ENCODE results near the gene UNCX.

The UNCX gene

GRCh38 chr7:1233333-1234048 is 819 bp downstream of the UNCX start:
- DNase-seq, result no peak

DNA sequence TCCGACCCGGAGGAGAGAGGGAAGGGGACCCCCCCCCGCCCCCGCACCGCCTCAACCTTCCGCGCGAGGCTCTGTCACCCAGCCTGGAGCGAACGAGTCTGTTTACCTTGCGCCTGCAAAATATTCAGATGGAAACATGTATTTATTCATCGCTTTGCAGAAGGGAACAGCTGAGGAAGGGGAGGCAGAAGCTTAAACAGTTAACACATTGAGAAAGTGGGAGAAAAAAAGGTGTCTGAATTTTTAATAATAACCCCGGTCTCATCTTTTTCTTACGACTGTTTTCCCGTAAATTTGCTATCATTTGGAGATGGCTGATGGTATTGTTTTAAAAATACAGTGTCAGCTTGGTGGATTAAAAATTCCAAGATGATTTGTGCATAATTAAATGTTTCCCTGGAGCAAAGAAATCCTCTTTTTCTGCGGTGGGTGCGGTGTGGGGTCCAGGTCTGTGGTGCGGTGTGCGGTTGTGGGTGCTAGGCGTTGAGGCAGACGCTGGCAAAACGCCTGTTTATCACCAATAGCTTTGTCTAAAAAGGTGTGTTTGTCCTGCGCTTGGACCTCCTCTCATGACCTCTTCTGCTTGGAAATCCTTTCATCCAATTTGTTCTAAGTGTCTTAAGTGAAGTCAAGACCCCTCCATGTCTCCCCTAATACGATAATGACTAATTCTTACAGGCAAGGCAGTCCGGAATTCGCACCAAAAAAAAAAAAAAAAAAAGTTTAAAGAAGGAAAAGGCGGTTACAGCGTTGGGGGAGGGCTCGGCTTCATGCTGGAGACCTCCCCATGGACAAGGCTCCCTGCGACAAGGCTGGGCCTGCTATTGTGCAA is 1.6 kb downstream of the UNCX start:
- no peak for DNase-seq

GRCh38 chr7:1234881-1235500 is 2.3 kb downstream of the UNCX start:
- DNase-seq, result no peak

GRCh38 chr7:1235501-1236131 is 2.9 kb downstream of the UNCX start:
- DNase-seq, result no peak

- DNase-seq, result no peak
These were observed 3.5 kb downstream of the UNCX start for GRCh38 chr7:1236132-1236661.

- no peak for DNase-seq
These were observed 4.4 kb downstream of the UNCX start for GRCh38 chr7:1236831-1237701.

- DNase-seq, result no peak
These were observed 5.1 kb downstream of the UNCX start for GRCh38 chr7:1237704-1238255.

DNA sequence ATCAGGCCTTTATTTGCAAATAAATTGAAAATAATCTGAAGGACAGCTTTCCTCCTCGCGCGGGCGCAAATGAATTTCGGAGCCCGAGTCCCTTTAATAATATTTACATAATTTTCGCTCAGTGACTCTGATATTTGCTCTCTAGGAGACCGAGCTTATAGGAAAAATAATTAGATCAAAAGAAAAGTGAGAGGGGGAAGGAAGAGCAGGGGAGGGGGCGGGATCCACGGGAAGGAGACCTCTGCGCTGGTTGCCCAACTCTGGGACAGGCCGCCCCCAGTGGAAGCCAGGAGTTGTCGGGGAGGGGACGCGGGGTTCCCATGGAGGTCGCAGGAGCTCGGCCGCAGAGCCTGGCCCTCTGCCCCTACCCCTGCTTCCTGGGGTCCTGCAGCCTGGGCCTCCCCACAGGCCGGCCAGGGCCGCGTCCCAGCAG is 5.8 kb downstream of the UNCX start:
- no peak for DNase-seq

DNA sequence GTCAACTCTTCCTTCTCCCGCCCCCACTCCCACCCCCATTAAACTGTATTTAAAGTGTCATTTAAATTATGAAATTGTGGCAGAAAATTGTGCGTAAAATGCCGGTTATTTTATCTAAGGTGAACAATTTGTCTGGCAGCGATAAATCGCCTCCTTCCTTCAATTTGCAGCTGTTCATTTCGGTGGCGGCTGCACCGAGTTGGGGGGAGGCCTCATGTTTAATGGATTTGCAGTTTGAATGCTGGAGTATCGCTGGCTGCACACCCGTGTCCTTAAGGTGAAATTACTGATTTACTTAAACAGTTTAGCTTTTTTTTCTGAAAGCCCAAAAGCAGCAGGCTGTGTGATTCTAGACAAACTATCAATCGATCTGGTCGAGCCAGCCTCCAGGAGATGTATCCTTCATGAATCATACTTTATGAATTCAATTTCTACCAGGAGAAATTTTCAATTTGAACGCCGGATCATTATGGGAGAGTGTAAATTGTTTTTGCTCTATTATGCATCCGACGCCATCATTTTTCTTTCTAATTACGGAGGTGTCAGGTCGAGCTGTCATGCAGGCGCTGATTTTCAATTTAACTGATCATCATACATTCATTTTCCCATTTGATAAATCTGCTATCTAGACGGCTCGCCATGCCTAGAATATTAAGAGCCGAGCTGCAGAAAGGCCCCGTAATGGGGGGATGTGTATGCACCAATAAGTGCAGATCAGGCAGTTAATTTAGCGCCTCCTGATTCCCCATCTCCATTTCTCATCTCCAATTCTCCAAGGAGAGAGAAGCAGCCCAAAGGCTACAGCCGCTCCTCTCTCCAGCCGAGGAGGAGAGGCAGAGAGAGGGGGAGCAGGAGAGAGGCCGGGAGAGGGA is 6.5 kb downstream of the UNCX start:
- no peak for DNase-seq

DNA sequence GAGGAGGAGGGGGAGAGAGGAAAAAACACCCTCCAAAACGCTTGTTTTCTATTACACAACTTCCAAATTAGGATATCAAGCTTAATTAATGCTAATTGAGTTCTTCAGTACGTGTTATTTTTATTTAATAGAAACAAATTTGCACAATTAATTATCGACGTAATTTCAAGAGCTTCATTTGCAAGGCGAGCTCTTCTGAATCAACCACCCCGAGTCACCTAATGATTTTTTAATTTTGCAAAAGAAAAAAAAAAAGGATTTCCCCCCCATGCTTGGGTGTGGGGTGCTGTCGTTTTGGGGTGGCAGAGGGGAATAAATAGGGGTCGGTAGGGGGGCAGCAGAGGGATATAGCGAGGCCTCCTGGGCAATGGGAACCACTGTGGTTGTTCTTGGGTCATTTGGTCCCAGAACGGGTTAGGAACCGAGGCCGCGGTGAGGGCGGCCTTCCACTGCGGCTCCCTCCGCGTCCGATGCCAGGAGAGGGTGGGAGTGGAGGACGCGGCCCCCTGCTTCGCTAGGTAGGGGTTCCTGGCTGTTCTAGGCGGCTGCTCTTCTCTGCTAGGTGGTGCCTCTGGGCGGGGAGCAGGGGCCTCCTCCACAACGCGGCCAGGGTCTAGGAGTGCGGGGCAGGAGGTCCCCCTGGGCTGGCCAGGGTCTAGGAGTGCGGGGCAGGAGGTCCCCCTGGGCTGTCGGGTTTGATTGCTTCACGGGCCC is 7.3 kb downstream of the UNCX start:
- DNase-seq, result no peak

DNA sequence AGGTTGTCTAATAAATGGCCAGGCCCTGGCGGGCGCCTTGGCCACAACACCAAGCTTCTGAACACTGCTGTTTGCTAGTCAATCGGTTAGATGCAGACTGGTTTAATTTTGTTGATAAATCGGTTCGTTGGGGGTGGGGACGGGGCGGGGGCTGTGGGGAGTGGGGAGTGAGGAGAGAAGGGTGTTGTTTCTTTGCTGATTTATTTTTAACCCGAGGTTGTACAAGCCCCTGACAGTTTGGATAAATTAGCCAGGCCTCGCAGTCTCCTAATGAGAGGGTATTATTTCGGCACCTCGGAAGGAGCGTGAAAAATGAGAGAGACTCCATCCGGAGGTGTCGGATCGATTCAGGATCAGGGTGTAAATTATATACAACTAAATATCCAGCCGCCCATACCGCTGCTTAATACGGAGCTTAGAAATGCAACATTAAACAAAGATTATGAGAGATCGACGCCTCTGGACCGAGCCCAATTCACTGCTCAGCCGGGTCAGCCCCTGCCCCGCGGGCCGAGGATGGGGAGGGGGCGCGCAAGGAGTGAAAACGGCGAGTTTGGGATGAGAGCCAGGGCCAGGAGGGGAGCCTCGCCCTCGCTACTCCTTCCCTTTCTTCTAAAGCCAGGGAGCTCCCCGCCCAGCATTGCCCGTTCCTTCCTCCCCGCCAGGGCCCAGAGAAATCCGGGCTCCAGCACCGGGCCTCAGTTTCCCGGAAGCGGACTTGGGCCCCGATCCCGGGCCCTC is 8.0 kb downstream of the UNCX start:
- DNase-seq, result no peak

- no peak for DNase-seq
These were observed 8.6 kb downstream of the UNCX start for GRCh38 chr7:1241258-1241602.

DNA sequence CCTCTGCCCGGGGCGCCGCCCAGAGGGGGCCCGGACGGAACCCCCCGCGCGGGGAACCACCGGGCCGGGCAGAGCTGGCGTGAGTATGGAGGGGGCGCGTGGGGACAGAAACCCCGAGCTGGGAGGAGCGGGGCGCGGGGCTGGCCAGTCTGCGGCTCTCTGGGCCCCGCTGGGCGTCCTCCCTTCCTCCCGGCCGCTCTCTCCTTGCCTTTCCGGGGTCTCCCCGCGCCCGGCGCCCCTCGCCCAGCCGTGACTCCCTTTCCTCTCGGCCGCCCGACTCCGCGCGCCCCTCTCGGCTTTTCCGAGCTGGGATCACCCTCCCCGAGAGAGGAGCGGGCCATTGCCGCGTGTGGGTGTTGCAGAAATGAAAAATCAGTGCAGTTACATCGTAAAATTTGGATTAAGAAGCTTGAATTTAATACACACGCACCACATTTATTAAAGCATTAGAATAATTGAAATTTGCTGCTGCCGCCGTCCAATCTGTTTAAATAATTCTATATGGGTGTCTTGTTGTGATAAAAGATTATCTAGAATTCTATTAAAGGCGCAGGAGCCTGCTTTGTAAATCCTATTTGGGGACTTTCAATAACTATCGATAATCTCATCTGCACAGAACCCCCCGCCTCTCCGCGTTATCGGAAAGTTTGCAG is 9.1 kb downstream of the UNCX start:
- DNase-seq, result no peak

DNA sequence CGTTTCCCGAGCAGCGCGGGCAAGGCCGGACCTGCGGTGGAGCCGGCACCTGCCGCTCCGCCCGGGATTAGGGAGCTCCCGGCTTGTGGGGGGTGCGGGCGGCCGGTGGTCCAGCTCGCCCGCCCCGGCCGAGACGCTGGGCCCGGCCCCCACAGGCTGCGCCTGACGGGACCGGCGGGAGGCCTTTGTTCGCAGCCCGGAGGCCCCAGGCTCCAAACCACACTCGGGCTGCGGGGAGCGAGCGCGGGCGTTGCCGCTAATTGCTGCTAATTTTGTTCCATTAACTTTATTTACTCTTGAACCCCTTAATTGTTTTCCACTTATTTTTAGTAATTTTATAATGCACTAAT is 9.6 kb downstream of the UNCX start:
- DNase-seq, result no peak

GRCh38 chr7:1242606-1243289 is 10.1 kb downstream of the UNCX start:
- no peak for DNase-seq

- DNase-seq, result no peak
These were observed 10.8 kb downstream of the UNCX start for GRCh38 chr7:1243290-1243963.

DNA sequence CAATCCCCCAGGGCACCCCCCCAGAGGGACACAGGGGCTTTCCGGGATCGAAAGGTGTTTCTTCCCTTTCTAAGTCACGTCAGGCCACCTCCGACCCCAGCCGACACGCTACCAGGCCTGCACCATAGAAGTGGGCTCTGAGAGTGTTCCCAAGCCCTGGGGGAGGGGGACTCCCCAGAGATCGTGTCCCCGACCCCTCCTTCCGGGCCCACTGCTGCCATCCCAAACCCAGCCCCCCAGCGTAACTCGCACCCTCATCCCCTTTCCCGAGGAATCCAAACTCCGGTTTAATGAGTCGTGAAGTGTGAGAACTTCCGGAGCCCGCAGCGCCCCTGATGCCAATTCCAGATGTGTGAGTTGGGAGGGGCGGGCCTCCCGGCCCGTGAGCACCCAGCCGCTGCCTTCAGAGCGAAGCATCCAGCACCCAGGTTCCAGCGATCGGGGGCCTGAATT is 11.3 kb downstream of the UNCX start:
- no peak for DNase-seq
